ENCODE data around the gene ACER3. TPM values are rescaled to one million over a fixed set of nuclear protein-coding genes. Genes with fewer than 3 reads are reported as not detected.

The ACER3 gene
- total and polyA plus RNA-seq, 7 donors: 5.6 to 13.2 (median 9.4) TPM

GRCh38 chr11:77054084-77054483 is 193.4 kb downstream of the ACER3 start:
- TF ChIP-seq POLR2AphosphoS5 (IDR thresholded peaks at IDR 0.05): no peak
- no peak for TF ChIP-seq EP300 (IDR thresholded peaks at IDR 0.05)
- TF ChIP-seq CTCF (IDR thresholded peaks at IDR 0.05): no peak
- no peak for TF ChIP-seq POLR2A (IDR thresholded peaks at IDR 0.05)
- Histone ChIP-seq H3K27ac (no peak overlapping the region), H3K4me1 (no peaks in the 10 kb centered on the region), H3K9me3 (peaks cover 3 to 9% (median 8%) of the 10 kb centered on the region in 4 donors), H3K4me3 (no peak overlapping the region), H3K36me3 (no peaks in the 10 kb centered on the region), H3K27me3 (no peaks in the 10 kb centered on the region)
- no peak for DNase-seq
- intact Hi-C loops (cut with DNase I): no loop called here
- 69 to 91% methylated on average over 1 of the region's 1 CpG for WGBS, 2 donors

GRCh38 chr11:77055101-77055561 is 194.4 kb downstream of the ACER3 start:
- Histone ChIP-seq H3K4me1 (no peaks in the 10 kb centered on the region), H3K27ac (no peak overlapping the region), H3K4me3 (no peak overlapping the region), H3K9me3 (peaks cover 3 to 9% (median 8%) of the 10 kb centered on the region in 4 donors), H3K36me3 (no peaks in the 10 kb centered on the region), H3K27me3 (no peaks in the 10 kb centered on the region)
- DNase-seq: no peak
- WGBS, 2 donors: 84% methylated on average over 2 of the region's 2 CpGs
- intact Hi-C loops (cut with DNase I): no loop called here
- no peak for TF ChIP-seq CTCF (IDR thresholded peaks at IDR 0.05)
- no peak for TF ChIP-seq EP300 (IDR thresholded peaks at IDR 0.05)
- TF ChIP-seq POLR2AphosphoS5 (IDR thresholded peaks at IDR 0.05): no peak
- TF ChIP-seq POLR2A (IDR thresholded peaks at IDR 0.05): no peak

- intact Hi-C loops (cut with DNase I): no loop called here
- no peak overlapping the region for H3K27ac ChIP-seq
- 94% methylated on average over 5 of the region's 5 CpGs for WGBS, 2 donors
Observed at GRCh38 chr11:77055913-77056312, 195.2 kb downstream of the ACER3 start.

GRCh38 chr11:77056814-77057402 is 196.2 kb downstream of the ACER3 start:
- Histone ChIP-seq H3K27ac (no peak overlapping the region), H3K9me3 (peaks cover 3 to 9% (median 8%) of the 10 kb centered on the region in 4 donors), H3K4me3 (no peak overlapping the region), H3K4me1 (no peaks in the 10 kb centered on the region), H3K36me3 (no peaks in the 10 kb centered on the region), H3K27me3 (no peaks in the 10 kb centered on the region)
- WGBS, 2 donors: 87 to 88% methylated on average over 3 of the region's 3 CpGs
- no peak for DNase-seq
- TF ChIP-seq EP300 (IDR thresholded peaks at IDR 0.05): no peak
- no peak for TF ChIP-seq POLR2AphosphoS5 (IDR thresholded peaks at IDR 0.05)
- no peak for TF ChIP-seq POLR2A (IDR thresholded peaks at IDR 0.05)
- TF ChIP-seq CTCF (IDR thresholded peaks at IDR 0.05): no peak
- intact Hi-C loops (cut with DNase I): no loop called here

More at GRCh38 chr11:77055913-77056312, 195.2 kb downstream of the ACER3 start:
- peak; percentile 48 for DNase-seq
- no peaks in the 10 kb centered on the region for H3K27me3 ChIP-seq
- TF ChIP-seq EP300 (IDR thresholded peaks at IDR 0.05): no peak
- TF ChIP-seq POLR2AphosphoS5 (IDR thresholded peaks at IDR 0.05): no peak
- no peak for TF ChIP-seq POLR2A (IDR thresholded peaks at IDR 0.05)
- TF ChIP-seq CTCF (IDR thresholded peaks at IDR 0.05): no peak
- no peaks in the 10 kb centered on the region for H3K4me1 ChIP-seq
- H3K9me3 ChIP-seq: peaks cover 3 to 9% (median 8%) of the 10 kb centered on the region in 4 donors
- H3K4me3 ChIP-seq: no peak overlapping the region
- H3K36me3 ChIP-seq: no peaks in the 10 kb centered on the region

All from sigmoid colon (tissue), 7 donors.